HuH-7 (cell line): ENCODE data around the gene MMP10.
A peak's percentile ranks its signal among the peaks of the same experiment; 100 is the strongest.

Experiments used
- DNase-seq: peaks from one replicate; pipeline ENCODE4 v3.0.0; 2011; ENCODE audit warnings: low spot score

MMP10 gene

GRCh38 chr11:102780491-102780918 lies at the start of gene MMP10:
MMP10 (minus strand) TSS chr11:102780628; CDS start chr11:102780591, 37 bp downstream.
- peak; percentile 40 for DNase-seq

- DNase-seq = no peak
Measured at GRCh38 chr11:102829316-102830000, 49.0 kb upstream of the MMP10 start.

GRCh38 chr11:102824556-102824955 lies 44.1 kb upstream of the MMP10 start:
- DNase-seq = no peak

GRCh38 chr11:102819491-102819890 lies 39.1 kb upstream of the MMP10 start:
- no peak for DNase-seq

GRCh38 chr11:102813484-102813883 lies 33.1 kb upstream of the MMP10 start:
- DNase-seq = no peak

GRCh38 chr11:102812188-102812587 lies 31.8 kb upstream of the MMP10 start:
- no peak for DNase-seq

GRCh38 chr11:102810950-102811660 lies 30.7 kb upstream of the MMP10 start:
- no peak for DNase-seq

- DNase-seq = no peak
Measured at GRCh38 chr11:102809971-102810370, 29.5 kb upstream of the MMP10 start.

GRCh38 chr11:102807921-102808320 lies 27.5 kb upstream of the MMP10 start:
- DNase-seq = peak; percentile 45

GRCh38 chr11:102806296-102806695 lies 25.9 kb upstream of the MMP10 start:
- no peak for DNase-seq

- no peak for DNase-seq
Measured at GRCh38 chr11:102802341-102802740, 21.9 kb upstream of the MMP10 start.

GRCh38 chr11:102800767-102801166 lies 20.3 kb upstream of the MMP10 start:
- no peak for DNase-seq

- DNase-seq = no peak
Measured at GRCh38 chr11:102799681-102800340, 19.4 kb upstream of the MMP10 start.

GRCh38 chr11:102798012-102798746 lies 17.8 kb upstream of the MMP10 start, which contains the start of gene MMP1:
MMP1 (minus strand) TSS chr11:102798160; CDS start chr11:102798092, 68 bp downstream.
- no peak for DNase-seq

- DNase-seq = peak; percentile 41
Measured at GRCh38 chr11:102794382-102794781, 14.0 kb upstream of the MMP10 start.

- no peak for DNase-seq
Measured at GRCh38 chr11:102793677-102794290, 13.4 kb upstream of the MMP10 start.

- DNase-seq = no peak
Measured at GRCh38 chr11:102792604-102793003, 12.2 kb upstream of the MMP10 start.

GRCh38 chr11:102791271-102792036 lies 11.0 kb upstream of the MMP10 start:
- no peak for DNase-seq

- no peak for DNase-seq
Measured at GRCh38 chr11:102788334-102788995, 8.0 kb upstream of the MMP10 start.

GRCh38 chr11:102784380-102784779 lies 4.0 kb upstream of the MMP10 start:
- no peak for DNase-seq
